ENCODE measurements around the gene RNF113B. TPM values are rescaled to one million over a fixed set of nuclear protein-coding genes. Genes with fewer than 3 reads are reported as not detected.

RNF113B gene
- total and polyA plus RNA-seq, 2 experiments from 2014 or later, result 0.19 TPM; not detected in 1

DNA sequence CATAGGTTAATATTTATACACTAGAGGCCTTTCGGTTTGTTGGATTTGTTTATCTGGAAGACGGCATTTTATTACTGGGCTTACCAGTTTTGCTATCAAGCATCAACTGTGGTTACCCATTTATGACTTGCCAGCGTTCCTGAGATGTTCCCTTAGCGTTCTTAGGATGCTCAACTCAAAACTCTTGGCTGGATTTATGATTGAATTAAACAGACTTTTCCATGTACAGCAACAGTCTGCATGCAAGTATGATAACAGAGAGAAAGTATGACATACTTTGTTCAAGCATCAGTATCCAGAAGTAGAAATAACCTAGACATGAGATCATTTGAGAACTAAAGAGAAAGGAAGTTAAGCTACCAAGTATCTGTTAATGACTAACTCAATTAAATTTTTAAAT lies 29.9 kb upstream of the RNF113B start (continued):
- TF ChIP-seq, protein P1, sequence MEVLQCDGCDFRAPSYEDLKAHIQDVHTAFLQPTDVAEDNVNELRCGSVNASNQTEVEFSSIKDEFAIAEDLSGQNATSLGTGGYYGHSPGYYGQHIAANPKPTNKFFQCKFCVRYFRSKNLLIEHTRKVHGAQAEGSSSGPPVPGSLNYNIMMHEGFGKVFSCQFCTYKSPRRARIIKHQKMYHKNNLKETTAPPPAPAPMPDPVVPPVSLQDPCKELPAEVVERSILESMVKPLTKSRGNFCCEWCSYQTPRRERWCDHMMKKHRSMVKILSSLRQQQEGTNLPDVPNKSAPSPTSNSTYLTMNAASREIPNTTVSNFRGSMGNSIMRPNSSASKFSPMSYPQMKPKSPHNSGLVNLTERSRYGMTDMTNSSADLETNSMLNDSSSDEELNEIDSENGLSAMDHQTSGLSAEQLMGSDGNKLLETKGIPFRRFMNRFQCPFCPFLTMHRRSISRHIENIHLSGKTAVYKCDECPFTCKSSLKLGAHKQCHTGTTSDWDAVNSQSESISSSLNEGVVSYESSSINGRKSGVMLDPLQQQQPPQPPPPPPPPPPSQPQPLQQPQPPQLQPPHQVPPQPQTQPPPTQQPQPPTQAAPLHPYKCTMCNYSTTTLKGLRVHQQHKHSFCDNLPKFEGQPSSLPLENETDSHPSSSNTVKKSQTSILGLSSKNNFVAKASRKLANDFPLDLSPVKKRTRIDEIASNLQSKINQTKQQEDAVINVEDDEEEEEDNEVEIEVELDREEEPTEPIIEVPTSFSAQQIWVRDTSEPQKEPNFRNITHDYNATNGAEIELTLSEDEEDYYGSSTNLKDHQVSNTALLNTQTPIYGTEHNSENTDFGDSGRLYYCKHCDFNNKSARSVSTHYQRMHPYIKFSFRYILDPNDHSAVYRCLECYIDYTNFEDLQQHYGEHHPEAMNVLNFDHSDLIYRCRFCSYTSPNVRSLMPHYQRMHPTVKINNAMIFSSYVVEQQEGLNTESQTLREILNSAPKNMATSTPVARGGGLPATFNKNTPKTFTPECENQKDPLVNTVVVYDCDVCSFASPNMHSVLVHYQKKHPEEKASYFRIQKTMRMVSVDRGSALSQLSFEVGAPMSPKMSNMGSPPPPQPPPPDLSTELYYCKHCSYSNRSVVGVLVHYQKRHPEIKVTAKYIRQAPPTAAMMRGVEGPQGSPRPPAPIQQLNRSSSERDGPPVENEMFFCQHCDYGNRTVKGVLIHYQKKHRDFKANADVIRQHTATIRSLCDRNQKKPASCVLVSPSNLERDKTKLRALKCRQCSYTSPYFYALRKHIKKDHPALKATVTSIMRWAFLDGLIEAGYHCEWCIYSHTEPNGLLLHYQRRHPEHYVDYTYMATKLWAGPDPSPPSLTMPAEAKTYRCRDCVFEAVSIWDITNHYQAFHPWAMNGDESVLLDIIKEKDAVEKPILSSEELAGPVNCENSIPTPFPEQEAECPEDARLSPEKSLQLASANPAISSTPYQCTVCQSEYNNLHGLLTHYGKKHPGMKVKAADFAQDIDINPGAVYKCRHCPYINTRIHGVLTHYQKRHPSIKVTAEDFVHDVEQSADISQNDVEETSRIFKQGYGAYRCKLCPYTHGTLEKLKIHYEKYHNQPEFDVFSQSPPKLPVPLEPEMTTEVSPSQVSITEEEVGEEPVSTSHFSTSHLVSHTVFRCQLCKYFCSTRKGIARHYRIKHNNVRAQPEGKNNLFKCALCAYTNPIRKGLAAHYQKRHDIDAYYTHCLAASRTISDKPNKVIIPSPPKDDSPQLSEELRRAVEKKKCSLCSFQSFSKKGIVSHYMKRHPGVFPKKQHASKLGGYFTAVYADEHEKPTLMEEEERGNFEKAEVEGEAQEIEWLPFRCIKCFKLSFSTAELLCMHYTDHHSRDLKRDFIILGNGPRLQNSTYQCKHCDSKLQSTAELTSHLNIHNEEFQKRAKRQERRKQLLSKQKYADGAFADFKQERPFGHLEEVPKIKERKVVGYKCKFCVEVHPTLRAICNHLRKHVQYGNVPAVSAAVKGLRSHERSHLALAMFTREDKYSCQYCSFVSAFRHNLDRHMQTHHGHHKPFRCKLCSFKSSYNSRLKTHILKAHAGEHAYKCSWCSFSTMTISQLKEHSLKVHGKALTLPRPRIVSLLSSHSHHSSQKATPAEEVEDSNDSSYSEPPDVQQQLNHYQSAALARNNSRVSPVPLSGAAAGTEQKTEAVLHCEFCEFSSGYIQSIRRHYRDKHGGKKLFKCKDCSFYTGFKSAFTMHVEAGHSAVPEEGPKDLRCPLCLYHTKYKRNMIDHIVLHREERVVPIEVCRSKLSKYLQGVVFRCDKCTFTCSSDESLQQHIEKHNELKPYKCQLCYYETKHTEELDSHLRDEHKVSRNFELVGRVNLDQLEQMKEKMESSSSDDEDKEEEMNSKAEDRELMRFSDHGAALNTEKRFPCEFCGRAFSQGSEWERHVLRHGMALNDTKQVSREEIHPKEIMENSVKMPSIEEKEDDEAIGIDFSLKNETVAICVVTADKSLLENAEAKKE (CRISPR knock-in tag; IDR thresholded peaks at IDR 0.05), result no peak
- TF ChIP-seq, protein P2, sequence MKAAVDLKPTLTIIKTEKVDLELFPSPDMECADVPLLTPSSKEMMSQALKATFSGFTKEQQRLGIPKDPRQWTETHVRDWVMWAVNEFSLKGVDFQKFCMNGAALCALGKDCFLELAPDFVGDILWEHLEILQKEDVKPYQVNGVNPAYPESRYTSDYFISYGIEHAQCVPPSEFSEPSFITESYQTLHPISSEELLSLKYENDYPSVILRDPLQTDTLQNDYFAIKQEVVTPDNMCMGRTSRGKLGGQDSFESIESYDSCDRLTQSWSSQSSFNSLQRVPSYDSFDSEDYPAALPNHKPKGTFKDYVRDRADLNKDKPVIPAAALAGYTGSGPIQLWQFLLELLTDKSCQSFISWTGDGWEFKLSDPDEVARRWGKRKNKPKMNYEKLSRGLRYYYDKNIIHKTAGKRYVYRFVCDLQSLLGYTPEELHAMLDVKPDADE (IDR thresholded peaks at IDR 0.05), result no peak
- TF ChIP-seq JUNB (IDR thresholded peaks at IDR 0.05; ENCODE audit: unreplicated experiment) (no peak), EZH2phosphoT487 (IDR thresholded peaks at IDR 0.05; ENCODE audit: unreplicated experiment) (no peak)

DNA sequence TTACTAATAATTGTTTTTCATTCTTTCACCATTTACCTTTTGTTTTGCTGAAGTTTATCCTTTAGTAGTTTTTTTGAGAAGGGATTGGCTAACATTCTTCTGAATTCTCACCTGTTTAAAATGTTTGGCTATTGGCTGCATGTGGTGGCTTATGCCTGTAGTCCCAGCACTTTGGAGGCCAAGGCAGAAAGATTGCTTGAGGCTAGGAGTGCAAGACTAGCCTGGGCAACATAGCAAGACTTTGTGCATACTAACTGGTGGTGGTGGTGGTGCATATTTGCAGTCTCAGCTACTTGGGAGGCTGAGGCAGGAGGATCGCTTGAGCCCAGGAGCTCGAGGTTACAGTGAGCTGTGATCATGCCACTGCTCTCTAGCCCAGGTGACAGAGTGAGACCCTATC lies 27.5 kb upstream of the RNF113B start:
- Mint-ChIP-seq H3K4me3 (no peak overlapping the region), H3K36me3 (ENCODE audit: low read depth) (peaks cover 44% of the 10 kb centered on the region), H3K27ac (no peak overlapping the region), H3K4me1 (peaks cover 42% of the 10 kb centered on the region), H3K9me3 (peaks cover 33% of the 10 kb centered on the region), H3K27me3 (ENCODE audit: insufficient read depth, low read depth, poor library complexity) (no peaks in the 10 kb centered on the region)
- no peaks in the 10 kb centered on the region for H3K36me3 ChIP-seq (ENCODE audit: insufficient read depth)
- ATAC-seq (no peak), DNase-seq (ENCODE audit: low spot score) (no peak)
- H3K9me2 ChIP-seq (ENCODE audit: insufficient read depth), result no peaks in the 10 kb centered on the region
- no peaks in the 10 kb centered on the region for H3K27me3 ChIP-seq (ENCODE audit: insufficient read depth)
- H3K79me2 ChIP-seq (replicated peaks; ENCODE audit: insufficient read depth), result peaks cover 81% of the 10 kb centered on the region
- no peak overlapping the region for H2AFZ ChIP-seq
- H3F3A ChIP-seq (replicated peaks; ENCODE audit: low read depth), result peaks cover 10% of the 10 kb centered on the region; the same call in 1 of the 2 replicates
- no peak overlapping the region for H3K27ac ChIP-seq (ENCODE audit: low read depth)
- H3K4me2 ChIP-seq, result no peak overlapping the region
- H4K20me1 ChIP-seq (replicated peaks; ENCODE audit: insufficient read depth), result 0 out of 2 replicates have a peak, but pooled peaks cover 2% of the 10 kb centered on the region
- TF ChIP-seq POLR2AphosphoS5 (IDR thresholded peaks at IDR 0.05; ENCODE audit: low read depth), result no peak
- TF ChIP-seq EZH2phosphoT487 (IDR thresholded peaks at IDR 0.05; ENCODE audit: unreplicated experiment), result no peak
- TF ChIP-seq EZH2 (IDR thresholded peaks at IDR 0.05; ENCODE audit: low read depth, unreplicated experiment), result no peak
- TF ChIP-seq ZNF114 (CRISPR knock-in tag; IDR thresholded peaks at IDR 0.05), result no peak
- TF ChIP-seq NANOG (IDR thresholded peaks at IDR 0.05; ENCODE audit: borderline replicate concordance), result no peak
- no peak for TF ChIP-seq CREB1 (CRISPR knock-in tag; IDR thresholded peaks at IDR 0.05; ENCODE audit: low read depth)
- no peak for TF ChIP-seq ZNF331 (CRISPR knock-in tag; IDR thresholded peaks at IDR 0.05; ENCODE audit: low read depth)
- TF ChIP-seq, protein P2 (IDR thresholded peaks at IDR 0.05), result no peak
- TF ChIP-seq, protein P3, sequence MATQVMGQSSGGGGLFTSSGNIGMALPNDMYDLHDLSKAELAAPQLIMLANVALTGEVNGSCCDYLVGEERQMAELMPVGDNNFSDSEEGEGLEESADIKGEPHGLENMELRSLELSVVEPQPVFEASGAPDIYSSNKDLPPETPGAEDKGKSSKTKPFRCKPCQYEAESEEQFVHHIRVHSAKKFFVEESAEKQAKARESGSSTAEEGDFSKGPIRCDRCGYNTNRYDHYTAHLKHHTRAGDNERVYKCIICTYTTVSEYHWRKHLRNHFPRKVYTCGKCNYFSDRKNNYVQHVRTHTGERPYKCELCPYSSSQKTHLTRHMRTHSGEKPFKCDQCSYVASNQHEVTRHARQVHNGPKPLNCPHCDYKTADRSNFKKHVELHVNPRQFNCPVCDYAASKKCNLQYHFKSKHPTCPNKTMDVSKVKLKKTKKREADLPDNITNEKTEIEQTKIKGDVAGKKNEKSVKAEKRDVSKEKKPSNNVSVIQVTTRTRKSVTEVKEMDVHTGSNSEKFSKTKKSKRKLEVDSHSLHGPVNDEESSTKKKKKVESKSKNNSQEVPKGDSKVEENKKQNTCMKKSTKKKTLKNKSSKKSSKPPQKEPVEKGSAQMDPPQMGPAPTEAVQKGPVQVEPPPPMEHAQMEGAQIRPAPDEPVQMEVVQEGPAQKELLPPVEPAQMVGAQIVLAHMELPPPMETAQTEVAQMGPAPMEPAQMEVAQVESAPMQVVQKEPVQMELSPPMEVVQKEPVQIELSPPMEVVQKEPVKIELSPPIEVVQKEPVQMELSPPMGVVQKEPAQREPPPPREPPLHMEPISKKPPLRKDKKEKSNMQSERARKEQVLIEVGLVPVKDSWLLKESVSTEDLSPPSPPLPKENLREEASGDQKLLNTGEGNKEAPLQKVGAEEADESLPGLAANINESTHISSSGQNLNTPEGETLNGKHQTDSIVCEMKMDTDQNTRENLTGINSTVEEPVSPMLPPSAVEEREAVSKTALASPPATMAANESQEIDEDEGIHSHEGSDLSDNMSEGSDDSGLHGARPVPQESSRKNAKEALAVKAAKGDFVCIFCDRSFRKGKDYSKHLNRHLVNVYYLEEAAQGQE (IDR thresholded peaks at IDR 0.05; ENCODE audit: unreplicated experiment), result no peak
- TF ChIP-seq, protein P4, sequence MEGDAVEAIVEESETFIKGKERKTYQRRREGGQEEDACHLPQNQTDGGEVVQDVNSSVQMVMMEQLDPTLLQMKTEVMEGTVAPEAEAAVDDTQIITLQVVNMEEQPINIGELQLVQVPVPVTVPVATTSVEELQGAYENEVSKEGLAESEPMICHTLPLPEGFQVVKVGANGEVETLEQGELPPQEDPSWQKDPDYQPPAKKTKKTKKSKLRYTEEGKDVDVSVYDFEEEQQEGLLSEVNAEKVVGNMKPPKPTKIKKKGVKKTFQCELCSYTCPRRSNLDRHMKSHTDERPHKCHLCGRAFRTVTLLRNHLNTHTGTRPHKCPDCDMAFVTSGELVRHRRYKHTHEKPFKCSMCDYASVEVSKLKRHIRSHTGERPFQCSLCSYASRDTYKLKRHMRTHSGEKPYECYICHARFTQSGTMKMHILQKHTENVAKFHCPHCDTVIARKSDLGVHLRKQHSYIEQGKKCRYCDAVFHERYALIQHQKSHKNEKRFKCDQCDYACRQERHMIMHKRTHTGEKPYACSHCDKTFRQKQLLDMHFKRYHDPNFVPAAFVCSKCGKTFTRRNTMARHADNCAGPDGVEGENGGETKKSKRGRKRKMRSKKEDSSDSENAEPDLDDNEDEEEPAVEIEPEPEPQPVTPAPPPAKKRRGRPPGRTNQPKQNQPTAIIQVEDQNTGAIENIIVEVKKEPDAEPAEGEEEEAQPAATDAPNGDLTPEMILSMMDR (conservative IDR thresholded peaks at IDR 0.05; ENCODE audit: low read depth in 2 of 2), result no peak
- peaks cover 33% of the 10 kb centered on the region for H3K4me1 ChIP-seq (ENCODE audit: insufficient read depth)
- H3K4me3 ChIP-seq, result no peak overlapping the region
